ENCODE measurements around the gene L1TD1. TPM values are rescaled to one million over a fixed set of nuclear protein-coding genes. Genes with fewer than 3 reads are reported as not detected.

The L1TD1 gene
- total RNA-seq, 1 experiment from 2014 or later: 0.20 TPM

DNA sequence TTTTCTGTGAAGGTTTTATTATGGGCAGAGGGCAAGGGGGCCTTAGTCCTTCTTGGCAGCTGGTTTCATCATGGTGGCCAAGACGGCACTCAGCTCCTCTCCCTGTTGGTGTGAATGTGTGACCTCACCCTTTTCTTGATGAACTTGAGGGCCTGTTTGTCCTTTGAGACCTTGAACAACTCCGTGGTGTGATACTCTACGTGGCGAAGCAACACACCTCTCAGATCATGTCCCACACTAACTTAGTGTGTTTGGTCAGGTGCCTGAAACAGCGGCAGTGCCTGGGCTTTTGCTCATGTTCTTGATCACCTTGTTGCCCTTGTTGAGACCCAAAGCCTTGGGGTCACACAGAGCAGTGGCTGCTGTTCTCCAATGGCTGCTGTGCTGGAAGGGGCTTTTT lies 13.4 kb downstream of the L1TD1 start:
- no peak overlapping the region for H3K27ac ChIP-seq (ENCODE audit: low read depth, low read length)
- TF ChIP-seq EZH2phosphoT487 (IDR thresholded peaks at IDR 0.05; ENCODE audit: borderline replicate concordance) (no peak), SRF (IDR thresholded peaks at IDR 0.05; ENCODE audit: low read depth) (no peak), ZBTB33 (IDR thresholded peaks at IDR 0.05; ENCODE audit: extremely low read depth, insufficient replicate concordance, low read length) (no peak), SIN3A (IDR thresholded peaks at IDR 0.05; ENCODE audit: low read depth) (no peak), ZFX (IDR thresholded peaks at IDR 0.05) (no peak), POLR2AphosphoS5 (IDR thresholded peaks at IDR 0.05; ENCODE audit: low read depth, low read length) (no peak)
- TF ChIP-seq, protein P1, sequence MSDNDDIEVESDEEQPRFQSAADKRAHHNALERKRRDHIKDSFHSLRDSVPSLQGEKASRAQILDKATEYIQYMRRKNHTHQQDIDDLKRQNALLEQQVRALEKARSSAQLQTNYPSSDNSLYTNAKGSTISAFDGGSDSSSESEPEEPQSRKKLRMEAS (IDR thresholded peaks at IDR 0.05): no peak
- TF ChIP-seq, protein P2, sequence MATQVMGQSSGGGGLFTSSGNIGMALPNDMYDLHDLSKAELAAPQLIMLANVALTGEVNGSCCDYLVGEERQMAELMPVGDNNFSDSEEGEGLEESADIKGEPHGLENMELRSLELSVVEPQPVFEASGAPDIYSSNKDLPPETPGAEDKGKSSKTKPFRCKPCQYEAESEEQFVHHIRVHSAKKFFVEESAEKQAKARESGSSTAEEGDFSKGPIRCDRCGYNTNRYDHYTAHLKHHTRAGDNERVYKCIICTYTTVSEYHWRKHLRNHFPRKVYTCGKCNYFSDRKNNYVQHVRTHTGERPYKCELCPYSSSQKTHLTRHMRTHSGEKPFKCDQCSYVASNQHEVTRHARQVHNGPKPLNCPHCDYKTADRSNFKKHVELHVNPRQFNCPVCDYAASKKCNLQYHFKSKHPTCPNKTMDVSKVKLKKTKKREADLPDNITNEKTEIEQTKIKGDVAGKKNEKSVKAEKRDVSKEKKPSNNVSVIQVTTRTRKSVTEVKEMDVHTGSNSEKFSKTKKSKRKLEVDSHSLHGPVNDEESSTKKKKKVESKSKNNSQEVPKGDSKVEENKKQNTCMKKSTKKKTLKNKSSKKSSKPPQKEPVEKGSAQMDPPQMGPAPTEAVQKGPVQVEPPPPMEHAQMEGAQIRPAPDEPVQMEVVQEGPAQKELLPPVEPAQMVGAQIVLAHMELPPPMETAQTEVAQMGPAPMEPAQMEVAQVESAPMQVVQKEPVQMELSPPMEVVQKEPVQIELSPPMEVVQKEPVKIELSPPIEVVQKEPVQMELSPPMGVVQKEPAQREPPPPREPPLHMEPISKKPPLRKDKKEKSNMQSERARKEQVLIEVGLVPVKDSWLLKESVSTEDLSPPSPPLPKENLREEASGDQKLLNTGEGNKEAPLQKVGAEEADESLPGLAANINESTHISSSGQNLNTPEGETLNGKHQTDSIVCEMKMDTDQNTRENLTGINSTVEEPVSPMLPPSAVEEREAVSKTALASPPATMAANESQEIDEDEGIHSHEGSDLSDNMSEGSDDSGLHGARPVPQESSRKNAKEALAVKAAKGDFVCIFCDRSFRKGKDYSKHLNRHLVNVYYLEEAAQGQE (IDR thresholded peaks at IDR 0.05; ENCODE audit: low read depth): no peak
- H3K79me2 ChIP-seq (ENCODE audit: insufficient read depth, low read length): no peaks in the 10 kb centered on the region
- no peaks in the 10 kb centered on the region for H3K9me2 ChIP-seq (ENCODE audit: insufficient read depth)
- H3K4me2 ChIP-seq (ENCODE audit: low read length): no peak overlapping the region
- H4K20me1 ChIP-seq (ENCODE audit: insufficient read depth): no peaks in the 10 kb centered on the region
- no peak overlapping the region for H3K4me3 ChIP-seq (replicated peaks in 1 of 2; ENCODE audit: low read depth in 1 of 2, low read length in 2 of 2)
- ChIA-PET RAD21 (ENCODE audit: low non-redundant PET in 1 of 2, low total read pairs in 2 of 2, uncharacterized antibody in 2 of 2, unreplicated experiment in 2 of 2) (no interaction called here), POLR2A (no interaction called here), CTCF (no interaction called here)
- H2AFZ ChIP-seq (ENCODE audit: low read depth, low read length, poor library complexity, severe bottlenecking): no peak overlapping the region
- intact Hi-C loops (cut with micrococcal nuclease): no loop called here
- H3K36me3 ChIP-seq (ENCODE audit: control insufficient read depth in 1 of 2, insufficient read depth in 2 of 2, low read length in 2 of 2): no peaks in the 10 kb centered on the region
- no peaks in the 10 kb centered on the region for H3K27me3 ChIP-seq (ENCODE audit: insufficient read depth, low read length)
- DNase-seq (ENCODE audit: low read depth, low spot score) (no peak), ATAC-seq (no peak)
- no TSS peak for BruUV-seq (replicated peaks)
- peaks cover 0 to 6% of the 10 kb centered on the region in 2 experiments; a peak in 2 of 4 replicates for H3K4me1 ChIP-seq (ENCODE audit: control insufficient read depth in 1 of 2, insufficient read depth in 2 of 2, low read length in 2 of 2)
- H3K9ac ChIP-seq (ENCODE audit: low read length): no peak overlapping the region
- H3K9me3 ChIP-seq (ENCODE audit: control insufficient read depth in 1 of 2, insufficient read depth in 1 of 2, low read depth in 1 of 2, low read length in 2 of 2): peaks cover 4 to 16% of the 10 kb centered on the region in 2 experiments; a peak in 3 of 4 replicates
